Upper lobe of right lung (tissue), 1 donor: ENCODE data around the gene NKD2. TPM values are rescaled to one million over a fixed set of nuclear protein-coding genes. Genes with fewer than 3 reads are reported as not detected.

Experiments
- ATAC-seq: fragments of 200-7000 bp; cut with Tn5 transposase; one replicate; pipeline ENCODE4 v1.9.1; 2020; ENCODE audit warnings: mild to moderate bottlenecking, moderate library complexity
- DNase-seq: peaks from one replicate; pipeline ENCODE4 v3.0.0-alpha.2; 2020
- H3K27ac ChIP-seq: fragments of 200-600 bp; one replicate; pipeline ENCODE4 v1.8.0; 2022
- H3K27me3 ChIP-seq: fragments of 200-600 bp; one replicate; pipeline ENCODE4 v1.8.0; 2022; ENCODE audit warnings: mild to moderate bottlenecking
- H3K36me3 ChIP-seq: fragments of 200-600 bp; one replicate; pipeline ENCODE4 v1.8.0; 2022
- H3K4me1 ChIP-seq: fragments of 200-600 bp; one replicate; pipeline ENCODE4 v1.8.0; 2022
- H3K4me3 ChIP-seq: fragments of 200-600 bp; one replicate; pipeline ENCODE4 v1.8.0; 2022; ENCODE audit warnings: mild to moderate bottlenecking
- H3K9me3 ChIP-seq: fragments of 200-600 bp; one replicate; pipeline ENCODE4 v1.8.0; 2022
- intact Hi-C: fragments of 100-400 bp; cut with DNase I; formaldehyde crosslinking; loops from one replicate; pipeline ENCODE4 v1.11.0; 2022
- total RNA-seq: library from RNA; stranded (reverse); fragmentation: NEBNext Ultra II Directional; extraction: Animal tissue kit (Norgen Biotek cat#: 25700); gene quantifications from one replicate; pipeline ENCODE4 v1.2.1, GENCODE V29; 2021
- TF ChIP-seq, protein P1 (sequence below): fragments of 200-600 bp; IDR thresholded peaks from one replicate; pipeline ENCODE4 v1.8.0; 2022; ENCODE audit warnings: antibody characterized with exemption
- donor health status: DM: no; HTN: yes; CAD: no; lungs with severe emphysema.

Gene NKD2
- total RNA-seq, 1 donor from 2014 or later = 64.4 TPM

DNA sequence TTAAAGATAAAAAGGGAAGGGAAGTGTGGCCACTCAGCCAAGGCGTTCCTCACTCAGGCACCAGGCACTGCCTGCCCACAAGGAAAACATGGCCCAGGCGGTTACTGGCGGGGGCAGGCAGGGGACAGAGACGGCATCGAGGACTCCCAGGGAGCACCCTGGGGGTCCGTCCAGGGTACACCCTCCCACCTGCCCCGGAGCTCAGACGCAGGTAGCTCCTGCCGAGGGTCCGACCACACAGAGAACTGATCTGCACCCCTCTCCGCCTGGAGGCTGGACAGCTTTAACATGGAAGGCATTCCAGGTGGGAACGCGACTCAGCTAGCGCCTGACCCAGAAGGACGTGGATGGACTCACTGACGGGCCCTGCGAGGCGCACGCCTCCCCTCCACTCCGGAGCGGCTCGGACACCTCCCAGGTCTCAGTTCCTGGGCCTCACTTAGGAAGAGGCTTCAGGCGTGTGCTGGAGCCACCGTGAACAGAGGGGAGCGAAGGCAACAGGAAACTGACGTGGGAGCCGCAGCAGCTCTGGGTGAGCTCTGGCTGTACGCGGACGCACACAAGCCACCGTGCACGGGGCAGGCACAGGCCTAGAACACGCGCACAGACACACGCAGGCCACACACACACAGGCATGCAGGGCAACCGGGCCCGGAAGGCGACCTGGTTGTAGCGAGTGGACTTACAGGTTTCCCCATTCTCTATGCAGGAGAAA lies 47.5 kb downstream of the NKD2 start:
- Histone ChIP-seq H3K27ac (no peak overlapping the region), H3K27me3 (no peaks in the 10 kb centered on the region), H3K4me3 (no peak overlapping the region), H3K36me3 (peaks cover 72% of the 10 kb centered on the region), H3K9me3 (no peaks in the 10 kb centered on the region), H3K4me1 (no peaks in the 10 kb centered on the region)
- DNase-seq (no peak), ATAC-seq (no peak)
- intact Hi-C loops = no loop called here
- TF ChIP-seq, protein P1, sequence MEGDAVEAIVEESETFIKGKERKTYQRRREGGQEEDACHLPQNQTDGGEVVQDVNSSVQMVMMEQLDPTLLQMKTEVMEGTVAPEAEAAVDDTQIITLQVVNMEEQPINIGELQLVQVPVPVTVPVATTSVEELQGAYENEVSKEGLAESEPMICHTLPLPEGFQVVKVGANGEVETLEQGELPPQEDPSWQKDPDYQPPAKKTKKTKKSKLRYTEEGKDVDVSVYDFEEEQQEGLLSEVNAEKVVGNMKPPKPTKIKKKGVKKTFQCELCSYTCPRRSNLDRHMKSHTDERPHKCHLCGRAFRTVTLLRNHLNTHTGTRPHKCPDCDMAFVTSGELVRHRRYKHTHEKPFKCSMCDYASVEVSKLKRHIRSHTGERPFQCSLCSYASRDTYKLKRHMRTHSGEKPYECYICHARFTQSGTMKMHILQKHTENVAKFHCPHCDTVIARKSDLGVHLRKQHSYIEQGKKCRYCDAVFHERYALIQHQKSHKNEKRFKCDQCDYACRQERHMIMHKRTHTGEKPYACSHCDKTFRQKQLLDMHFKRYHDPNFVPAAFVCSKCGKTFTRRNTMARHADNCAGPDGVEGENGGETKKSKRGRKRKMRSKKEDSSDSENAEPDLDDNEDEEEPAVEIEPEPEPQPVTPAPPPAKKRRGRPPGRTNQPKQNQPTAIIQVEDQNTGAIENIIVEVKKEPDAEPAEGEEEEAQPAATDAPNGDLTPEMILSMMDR = no peak

DNA sequence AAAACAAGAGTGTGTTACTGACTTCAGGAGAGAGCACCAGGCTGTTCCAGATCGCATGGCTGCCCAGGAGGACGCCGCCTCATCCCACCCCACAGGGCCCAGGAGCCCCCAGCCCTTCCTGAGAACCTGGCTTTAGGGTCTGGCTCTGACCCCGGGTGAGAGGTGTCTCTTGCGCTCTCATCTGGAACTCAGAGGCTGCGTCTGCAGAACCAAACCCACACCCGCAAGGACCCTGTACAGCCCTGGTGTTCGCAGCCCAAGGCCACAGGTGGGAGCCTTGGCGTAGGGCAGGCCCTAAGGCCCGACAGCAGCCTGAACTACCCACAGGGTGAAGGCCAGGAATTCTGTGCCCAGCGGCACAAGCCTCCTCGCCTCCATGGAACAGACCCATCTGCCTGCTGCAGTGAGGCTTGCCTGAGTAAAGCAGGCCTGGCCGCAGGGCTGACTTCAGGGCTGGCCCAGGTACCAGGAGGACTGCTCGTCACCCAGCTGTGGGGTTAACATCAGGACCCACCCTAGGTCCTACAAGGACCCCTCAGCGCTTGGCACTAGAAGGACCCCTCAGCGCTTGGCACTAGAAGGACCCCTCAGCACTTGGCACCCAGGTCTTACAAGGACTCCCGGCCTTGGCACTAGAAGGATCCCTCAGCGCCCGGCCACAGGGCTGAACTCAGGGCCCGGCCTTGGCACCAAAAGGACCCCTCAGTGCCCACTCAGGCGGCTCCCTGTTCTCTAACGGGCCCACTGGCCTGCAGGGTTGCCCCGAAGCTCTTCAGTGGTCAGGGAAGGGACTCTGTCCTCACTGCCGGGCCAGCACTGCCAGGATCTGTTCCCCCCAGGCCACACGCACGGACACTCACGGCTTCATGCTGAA lies 48.2 kb downstream of the NKD2 start:
- Histone ChIP-seq H3K4me1 (no peaks in the 10 kb centered on the region), H3K36me3 (peaks cover 73% of the 10 kb centered on the region), H3K27ac (no peak overlapping the region), H3K27me3 (no peaks in the 10 kb centered on the region), H3K4me3 (no peak overlapping the region), H3K9me3 (no peaks in the 10 kb centered on the region)
- DNase-seq (no peak), ATAC-seq (no peak)
- intact Hi-C loops = no loop called here
- TF ChIP-seq, protein P1 = no peak

DNA sequence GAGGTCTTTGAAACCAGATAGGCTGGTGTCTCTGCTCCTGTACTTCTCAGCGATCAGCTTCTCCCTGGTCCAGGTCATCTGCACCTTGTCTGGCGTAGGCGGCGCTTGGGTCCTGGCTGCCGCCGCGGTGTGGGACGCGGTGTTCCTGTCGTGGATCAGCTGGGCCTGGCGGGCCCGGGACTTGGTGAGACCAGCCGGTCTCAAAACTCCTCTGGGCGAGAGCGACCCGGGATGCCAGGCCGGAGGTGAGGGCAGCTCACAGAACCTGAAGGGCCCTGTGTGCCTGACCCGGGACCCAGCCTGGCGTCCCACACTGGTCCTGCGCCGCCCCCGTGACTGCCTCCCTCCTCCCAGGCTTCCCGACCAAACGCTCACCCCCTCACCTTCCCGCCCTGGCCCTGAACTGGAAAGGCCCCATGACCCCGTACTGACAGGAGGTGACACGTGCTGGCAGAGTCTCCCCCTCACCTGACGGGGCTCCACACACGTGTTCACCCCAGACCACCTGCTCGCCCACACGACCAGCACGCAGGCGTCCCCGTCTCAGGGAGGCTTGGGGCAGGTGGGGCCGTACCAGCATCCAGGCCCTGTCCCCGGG lies 49.0 kb downstream of the NKD2 start:
- Histone ChIP-seq H3K4me3 (no peak overlapping the region), H3K36me3 (peaks cover 68% of the 10 kb centered on the region), H3K27ac (no peak overlapping the region), H3K27me3 (no peaks in the 10 kb centered on the region), H3K9me3 (no peaks in the 10 kb centered on the region), H3K4me1 (no peaks in the 10 kb centered on the region)
- no peak for ATAC-seq
- intact Hi-C loops = no loop called here
- DNase-seq = no peak
- TF ChIP-seq, protein P1 = no peak

DNA sequence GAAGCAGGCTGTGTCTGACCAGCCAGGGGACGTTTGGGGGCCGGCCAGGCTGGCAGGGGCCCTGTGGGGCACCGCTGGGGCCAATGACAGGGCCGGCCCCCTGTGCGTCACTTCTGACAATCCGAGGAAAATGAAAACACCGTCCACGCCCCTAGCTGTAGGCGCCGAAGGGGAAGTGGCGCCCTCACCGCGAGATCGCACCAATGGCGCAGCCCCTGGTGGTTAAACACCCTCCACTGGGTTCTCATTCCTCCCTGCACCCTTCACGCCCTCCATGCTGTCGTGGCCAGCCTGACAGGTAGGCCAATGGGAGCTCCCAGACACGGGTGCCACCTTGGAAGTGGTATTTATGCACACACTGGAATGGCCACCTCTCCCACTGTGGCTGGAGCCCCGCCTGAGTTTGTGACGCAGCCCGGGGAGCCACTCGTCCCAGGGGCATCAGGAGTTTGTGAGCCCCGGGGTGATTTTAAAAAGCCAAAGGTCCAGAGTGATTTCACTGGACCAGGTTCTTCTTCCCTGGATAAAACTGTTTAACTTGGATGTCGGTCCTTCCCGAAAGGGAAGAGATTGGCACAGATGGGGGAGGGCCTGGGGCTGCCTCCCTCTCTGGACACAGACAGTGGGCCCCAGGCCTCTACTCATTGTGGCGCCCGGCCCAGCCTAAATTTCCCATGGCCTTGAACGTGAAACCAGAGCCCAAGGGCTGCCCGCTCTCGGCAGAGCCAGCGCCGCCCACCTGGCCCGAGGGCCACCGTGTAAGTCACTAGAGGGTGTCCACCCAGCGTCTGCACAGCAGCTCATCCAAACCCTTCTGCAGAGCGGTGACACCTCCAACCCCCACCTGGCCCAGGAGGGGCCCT lies 49.7 kb downstream of the NKD2 start:
- TF ChIP-seq, protein P1 = no peak
- peaks cover 62% of the 10 kb centered on the region for H3K36me3 ChIP-seq
- H3K9me3 ChIP-seq = no peaks in the 10 kb centered on the region
- H3K27me3 ChIP-seq = no peaks in the 10 kb centered on the region
- intact Hi-C loops = no loop called here
- no peak overlapping the region for H3K27ac ChIP-seq
- DNase-seq (no peak), ATAC-seq (no peak)
- H3K4me3 ChIP-seq = no peak overlapping the region
- no peaks in the 10 kb centered on the region for H3K4me1 ChIP-seq
